NCI-H2107 (cell line): Measurements from ENCODE around the gene AIG1.
"Not testable (repeated sequence)": the region's sequence is repeated elsewhere in the genome, so short reads cannot be mapped to it uniquely, and the experiment has no call there.

Experiments used
- DNase-seq: peaks from one replicate; lab custom pipeline; 2025; lab: John Stamatoyannopoulos, UW

The AIG1 gene

GRCh38 chr6:143058987-143059386, 1.7 kb upstream of the AIG1 start:
- no peak for DNase-seq

GRCh38 chr6:143059663-143060353, 881 bp upstream of the AIG1 start:
- no peak for DNase-seq

DNA sequence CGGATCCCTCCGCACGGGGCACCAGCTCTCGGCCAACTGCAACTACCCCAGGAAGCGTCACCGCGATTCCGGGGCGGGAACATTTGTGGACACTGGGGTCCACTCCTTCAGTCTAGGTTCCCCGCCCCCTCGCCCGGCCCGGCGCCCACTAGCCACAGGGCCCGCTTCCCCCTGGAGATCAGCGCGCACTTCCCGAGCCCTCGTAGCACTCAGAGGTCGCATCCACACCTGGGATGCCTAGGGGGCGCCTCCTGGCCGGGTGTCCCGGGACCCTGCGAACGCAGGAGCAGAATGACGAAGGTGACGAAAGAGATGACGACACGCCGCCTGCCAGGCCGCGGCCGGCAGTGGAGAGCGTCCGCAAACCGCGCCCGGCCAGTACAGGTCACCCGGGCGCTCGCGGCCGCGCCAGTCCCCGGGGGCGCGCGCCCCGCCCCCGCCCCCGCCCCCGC, 309 bp upstream of the AIG1 start:
- no peak for DNase-seq

DNA sequence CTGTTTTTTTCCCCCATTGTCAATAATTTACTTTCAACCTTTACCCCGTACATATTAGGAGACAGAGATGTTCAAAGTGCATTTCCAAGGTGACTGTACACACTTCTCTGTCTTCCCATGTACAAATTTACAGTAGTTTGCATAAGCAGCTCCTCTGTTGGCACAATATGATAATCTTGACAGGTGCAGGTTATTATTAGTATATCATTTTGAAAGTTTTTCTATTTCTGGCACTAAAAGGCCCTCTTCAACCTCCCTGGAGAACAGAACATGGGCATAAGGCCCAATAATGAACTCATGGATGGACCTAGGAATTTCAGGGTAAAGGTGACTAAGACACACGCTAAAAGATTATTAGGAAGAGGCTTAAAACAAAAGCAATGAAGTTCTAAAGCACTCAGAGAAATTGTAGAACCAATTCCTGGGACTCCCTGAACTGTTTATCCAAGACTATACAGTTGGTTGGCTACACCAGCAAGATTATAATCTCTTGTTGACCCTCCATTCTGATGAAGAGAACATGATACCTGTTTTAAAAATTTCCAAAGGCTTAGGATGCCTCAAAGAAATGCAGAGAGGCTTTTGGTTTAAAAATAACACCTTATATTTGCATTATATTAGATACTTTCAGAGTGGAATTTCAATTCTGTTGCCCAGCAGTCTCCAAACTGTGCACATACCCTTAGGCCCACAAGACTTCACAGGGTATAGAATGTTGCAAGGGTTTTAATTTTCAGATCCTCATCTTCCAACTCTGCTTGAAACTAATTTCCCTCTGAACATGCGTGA, 1.1 kb downstream of the AIG1 start:
- DNase-seq: no peak

DNA sequence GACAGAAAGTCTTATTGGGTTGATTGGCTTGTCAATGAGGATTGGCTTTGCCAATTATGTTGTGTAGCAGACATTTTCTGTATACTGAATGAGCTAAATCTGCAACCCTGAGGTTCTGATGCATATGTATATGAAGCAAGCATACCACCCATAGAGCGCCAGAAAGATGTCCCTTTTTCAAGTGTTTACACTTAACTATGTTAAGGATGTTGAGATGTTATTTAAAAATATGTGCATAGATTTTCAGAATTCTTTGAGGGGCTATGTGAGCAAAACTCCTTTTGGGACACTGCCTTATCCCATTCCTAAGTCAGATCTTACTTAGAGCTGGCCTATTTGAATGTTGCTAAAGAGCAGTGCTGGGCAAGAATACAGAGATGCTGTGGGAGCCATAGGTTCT, 1.9 kb downstream of the AIG1 start:
- DNase-seq: no peak

DNA sequence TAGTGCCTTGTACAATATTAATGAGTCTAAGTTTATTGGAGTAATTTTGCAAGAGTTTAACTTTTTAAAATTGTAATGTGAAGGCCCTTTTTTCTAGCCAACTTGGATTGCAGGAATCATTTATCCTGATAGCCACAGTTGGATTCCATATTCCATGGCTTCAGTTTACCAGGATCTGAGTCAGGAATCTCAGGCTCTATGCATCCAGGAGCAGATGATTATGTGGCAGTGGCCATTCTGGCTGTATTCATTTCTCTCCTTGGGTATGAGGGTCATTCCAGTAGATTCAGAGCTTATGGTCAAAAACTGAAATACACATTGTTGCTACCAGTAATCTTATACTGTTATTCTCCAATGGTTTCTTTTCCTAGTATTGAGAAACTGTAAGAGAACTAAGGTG, 2.9 kb downstream of the AIG1 start:
- no peak for DNase-seq

- DNase-seq: no peak
Observed at GRCh38 chr6:143064271-143064670, 3.6 kb downstream of the AIG1 start.

GRCh38 chr6:143064951-143065683, 4.4 kb downstream of the AIG1 start:
- no peak for DNase-seq

GRCh38 chr6:143068001-143068400, 7.3 kb downstream of the AIG1 start:
- no peak for DNase-seq

DNA sequence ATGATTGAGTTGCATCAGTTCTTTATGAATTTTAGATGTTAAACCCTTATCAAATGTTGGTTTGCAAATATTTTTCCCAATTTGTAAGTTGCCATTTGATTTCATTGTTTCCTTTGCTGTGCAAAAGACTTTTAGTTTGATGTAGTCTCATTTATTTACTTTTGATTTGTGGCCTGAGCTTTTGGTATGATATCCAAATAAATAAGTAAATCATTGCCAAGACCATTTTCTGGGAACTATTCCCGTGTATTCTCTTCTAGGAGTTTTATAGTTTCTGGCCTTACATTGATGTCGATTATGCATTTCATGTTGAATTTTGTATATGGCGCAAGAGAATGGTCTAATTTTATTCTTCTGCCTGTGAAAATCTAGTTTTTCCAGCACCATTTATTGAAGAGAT, 13.4 kb downstream of the AIG1 start:
- DNase-seq: no peak

DNA sequence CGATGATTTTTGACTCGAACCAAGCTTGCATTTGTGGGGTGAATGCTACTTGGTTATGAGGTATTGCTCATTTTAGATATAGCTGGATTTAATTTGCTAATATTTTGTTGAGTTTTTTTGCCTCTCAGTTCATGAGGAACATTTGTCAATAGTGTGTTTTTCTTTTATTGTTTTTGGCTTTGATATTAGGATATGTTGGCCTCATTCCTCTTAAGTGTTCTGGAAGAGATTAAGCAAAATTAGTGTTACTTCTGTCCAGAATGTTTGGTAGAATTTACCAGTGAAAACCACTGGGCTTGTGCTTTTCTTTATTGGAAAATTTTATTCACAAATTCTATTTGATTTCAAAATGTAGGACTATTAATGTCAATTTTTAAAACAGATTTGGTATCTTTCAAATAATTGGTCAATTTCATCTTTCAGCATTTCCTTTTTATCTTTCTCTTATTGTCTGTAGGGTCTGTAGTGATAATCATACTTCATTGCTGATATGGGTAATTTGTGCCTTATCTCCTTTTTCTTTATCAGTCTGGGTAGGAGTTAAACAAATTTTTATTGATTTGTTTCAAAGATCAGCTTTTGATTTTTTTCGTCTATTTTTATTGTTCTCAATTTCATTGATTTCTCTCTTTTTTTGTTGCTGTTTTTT, 14.1 kb downstream of the AIG1 start:
- no peak for DNase-seq

DNA sequence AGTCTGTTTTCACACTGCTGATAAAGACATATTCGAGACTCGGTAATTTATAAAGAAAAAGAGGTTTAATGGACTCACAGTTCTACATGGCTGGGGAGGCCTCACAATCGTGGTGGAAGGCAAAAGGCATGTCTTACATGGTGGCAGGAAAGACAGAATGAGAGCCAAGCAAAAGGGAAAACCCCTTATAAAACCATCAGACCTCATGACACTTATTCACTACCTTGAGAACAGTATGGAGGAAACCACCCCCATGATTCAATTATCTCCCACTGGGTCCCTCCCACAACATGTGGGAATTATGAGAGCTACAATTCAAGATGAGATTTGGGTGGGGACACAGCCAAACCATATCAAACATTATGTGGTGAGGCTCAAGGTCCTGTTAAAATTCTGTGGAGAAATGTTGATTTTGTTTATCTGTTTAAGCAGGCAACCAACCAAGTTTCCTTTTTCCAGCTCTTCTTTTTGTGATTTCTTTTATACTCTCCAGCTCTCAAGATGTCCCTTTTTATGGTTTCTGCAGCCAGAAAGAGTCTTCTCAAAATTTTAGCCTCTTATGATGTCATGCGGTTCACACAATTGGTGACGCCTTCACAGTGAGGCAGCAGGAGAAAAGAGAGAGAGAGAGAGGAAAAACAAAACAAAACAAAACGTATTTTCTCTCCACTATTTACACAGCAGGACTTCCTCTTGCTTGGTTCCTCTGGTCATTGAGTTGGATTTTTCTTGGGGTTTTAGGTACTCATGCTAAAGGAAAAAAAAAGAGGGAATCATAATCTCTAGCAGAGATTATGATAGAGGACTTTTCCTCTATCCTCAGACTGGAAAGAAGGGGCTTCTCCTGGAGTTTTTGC, 18.0 kb downstream of the AIG1 start:
- no peak for DNase-seq

DNA sequence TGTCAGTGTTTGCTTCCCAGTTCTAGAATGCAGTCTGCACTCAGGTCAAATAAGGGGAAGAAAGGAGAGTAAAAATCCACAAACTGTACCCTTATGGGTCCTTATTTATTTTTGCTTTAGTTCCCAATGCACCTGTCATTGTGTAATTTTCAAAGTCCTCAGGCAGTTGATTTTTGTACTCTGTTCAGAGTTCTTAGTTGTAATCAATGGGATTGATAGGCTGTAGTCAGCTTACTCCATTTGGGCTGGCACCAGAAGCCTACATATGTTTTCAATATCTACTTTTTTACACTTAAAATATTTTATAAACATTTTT, 18.6 kb downstream of the AIG1 start:
- no peak for DNase-seq

GRCh38 chr6:143082274-143082673, 21.6 kb downstream of the AIG1 start:
- DNase-seq: not testable (repeated sequence)

- DNase-seq: not testable (repeated sequence)
Observed at GRCh38 chr6:143084019-143084418, 23.3 kb downstream of the AIG1 start.

DNA sequence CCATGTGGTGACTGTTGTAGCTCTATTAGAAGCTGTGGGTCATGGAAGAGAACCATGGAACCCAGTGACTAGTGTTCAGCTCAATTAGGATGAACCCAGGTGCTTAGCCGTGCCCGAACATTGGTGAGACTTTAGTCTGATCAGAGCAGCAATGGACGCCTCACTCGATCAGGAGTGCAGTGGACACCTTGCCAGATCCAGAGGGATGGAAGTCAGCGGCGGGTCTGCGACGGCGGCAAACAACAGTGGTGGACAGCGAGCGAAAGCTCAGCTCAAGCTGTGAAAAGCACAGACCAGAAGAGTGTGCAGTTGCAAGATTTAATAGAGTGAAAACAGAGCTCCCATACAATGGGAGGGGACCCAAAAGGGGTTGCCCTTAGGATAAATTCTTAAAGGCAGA, 26.6 kb downstream of the AIG1 start:
- not testable (repeated sequence) for DNase-seq

DNA sequence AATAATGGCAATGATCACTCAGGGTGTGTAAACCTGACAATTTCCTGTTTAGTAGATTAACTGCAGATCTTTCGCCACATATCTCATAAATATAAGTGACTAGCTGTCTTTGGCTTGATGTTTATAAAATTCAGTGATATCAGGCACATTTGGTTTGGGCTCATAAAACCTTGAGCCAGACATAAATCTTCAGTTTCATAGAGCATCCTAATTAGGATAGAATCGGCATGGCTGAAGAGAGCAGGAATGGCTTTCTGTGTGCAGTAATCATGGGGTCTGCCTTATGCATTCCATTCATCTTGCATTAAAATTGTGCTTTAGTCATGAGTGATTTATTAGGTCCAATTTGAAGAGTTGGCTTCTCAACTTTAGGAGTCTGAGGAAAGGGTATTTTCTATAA, 27.2 kb downstream of the AIG1 start:
- no peak for DNase-seq

GRCh38 chr6:143090314-143091044, 29.8 kb downstream of the AIG1 start:
- no peak for DNase-seq

- no peak for DNase-seq
Observed at GRCh38 chr6:143092768-143093167, 32.1 kb downstream of the AIG1 start.

DNA sequence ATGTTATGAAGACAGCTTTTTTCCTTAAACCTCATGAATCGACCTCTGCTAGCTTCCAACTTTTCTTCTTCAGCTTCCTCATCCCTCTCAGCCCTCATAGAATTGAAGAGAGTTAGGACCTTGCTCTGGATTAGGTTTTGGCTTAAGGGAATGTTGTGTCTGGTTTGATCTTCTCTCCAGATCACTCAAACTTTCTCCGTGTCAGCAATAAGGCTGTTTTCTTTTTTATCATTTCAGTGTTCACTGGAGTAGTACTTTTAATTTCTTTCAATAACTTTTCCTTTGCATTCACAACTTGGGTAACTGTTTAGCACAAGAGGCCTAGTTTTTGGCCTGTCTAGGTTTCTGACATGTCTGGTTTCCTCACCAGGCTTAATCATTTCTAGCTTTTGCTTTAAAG, 32.6 kb downstream of the AIG1 start:
- DNase-seq: no peak

DNA sequence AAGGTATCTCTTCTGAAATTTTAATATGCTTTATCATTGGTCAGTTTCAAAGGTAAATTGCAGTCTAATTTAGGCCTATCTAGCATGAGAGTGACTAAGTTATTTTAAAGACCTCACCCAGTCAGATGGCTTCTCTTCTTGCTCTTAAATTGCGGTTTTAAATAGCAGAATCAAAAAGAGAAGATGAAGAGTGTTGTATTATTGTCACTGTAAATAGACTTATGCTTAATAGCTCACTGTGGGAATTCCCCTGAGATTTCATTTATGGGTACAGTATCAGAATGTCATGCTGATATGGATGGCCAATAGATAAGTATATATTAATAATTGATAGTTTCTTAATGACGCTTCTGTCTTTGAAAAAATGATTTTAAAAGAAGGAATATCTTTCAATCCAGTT, 35.7 kb downstream of the AIG1 start:
- no peak for DNase-seq
